ENCODE data around the gene YJEFN3.

The YJEFN3 gene

GRCh38 chr19:19552798-19553197 is 24.1 kb downstream of the YJEFN3 start:
- DNase-seq (ENCODE audit: low read depth, low spot score) = no peak

DNA sequence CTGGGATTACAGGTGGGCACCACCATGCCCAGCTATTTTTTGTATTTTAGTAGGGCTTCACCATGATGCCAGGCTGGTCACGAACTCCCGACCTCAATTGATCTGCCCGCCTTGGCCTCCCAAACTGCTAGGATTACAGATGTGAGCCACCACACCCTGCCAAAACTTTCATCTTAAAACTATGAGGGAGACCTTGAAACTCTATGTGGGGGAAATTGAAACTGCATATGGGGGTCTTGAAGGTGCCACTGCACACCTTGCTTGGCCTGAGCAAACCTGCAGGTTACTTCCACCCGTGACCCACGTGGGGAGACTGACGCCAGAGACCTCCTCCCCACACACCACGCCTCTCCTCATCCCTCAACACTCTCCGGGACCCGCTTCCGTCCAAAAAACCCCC is 25.0 kb downstream of the YJEFN3 start:
- DNase-seq (ENCODE audit: low read depth, low spot score) = no peak

GRCh38 chr19:19554074-19555023 is 25.6 kb downstream of the YJEFN3 start:
- DNase-seq (ENCODE audit: low read depth, low spot score) = no peak

- no peak for DNase-seq (ENCODE audit: low read depth, low spot score)
These were observed 29.3 kb downstream of the YJEFN3 start for GRCh38 chr19:19558055-19558454.

- DNase-seq (ENCODE audit: low read depth, low spot score) = no peak
These were observed 29.9 kb downstream of the YJEFN3 start for GRCh38 chr19:19558636-19559035.

GRCh38 chr19:19559931-19560330 is 31.2 kb downstream of the YJEFN3 start:
- DNase-seq (ENCODE audit: low read depth, low spot score) = no peak

- no peak for DNase-seq (ENCODE audit: low read depth, low spot score)
These were observed 33.4 kb downstream of the YJEFN3 start for GRCh38 chr19:19561946-19562664.

- no peak for DNase-seq (ENCODE audit: low read depth, low spot score)
These were observed 34.1 kb downstream of the YJEFN3 start for GRCh38 chr19:19562665-19563347.

GRCh38 chr19:19563348-19563848 is 34.7 kb downstream of the YJEFN3 start:
- no peak for DNase-seq (ENCODE audit: low read depth, low spot score)

GRCh38 chr19:19566306-19566705 is 37.6 kb downstream of the YJEFN3 start:
- no peak for DNase-seq (ENCODE audit: low read depth, low spot score)

GRCh38 chr19:19567391-19567790 is 38.7 kb downstream of the YJEFN3 start:
- DNase-seq (ENCODE audit: low read depth, low spot score) = no peak

DNA sequence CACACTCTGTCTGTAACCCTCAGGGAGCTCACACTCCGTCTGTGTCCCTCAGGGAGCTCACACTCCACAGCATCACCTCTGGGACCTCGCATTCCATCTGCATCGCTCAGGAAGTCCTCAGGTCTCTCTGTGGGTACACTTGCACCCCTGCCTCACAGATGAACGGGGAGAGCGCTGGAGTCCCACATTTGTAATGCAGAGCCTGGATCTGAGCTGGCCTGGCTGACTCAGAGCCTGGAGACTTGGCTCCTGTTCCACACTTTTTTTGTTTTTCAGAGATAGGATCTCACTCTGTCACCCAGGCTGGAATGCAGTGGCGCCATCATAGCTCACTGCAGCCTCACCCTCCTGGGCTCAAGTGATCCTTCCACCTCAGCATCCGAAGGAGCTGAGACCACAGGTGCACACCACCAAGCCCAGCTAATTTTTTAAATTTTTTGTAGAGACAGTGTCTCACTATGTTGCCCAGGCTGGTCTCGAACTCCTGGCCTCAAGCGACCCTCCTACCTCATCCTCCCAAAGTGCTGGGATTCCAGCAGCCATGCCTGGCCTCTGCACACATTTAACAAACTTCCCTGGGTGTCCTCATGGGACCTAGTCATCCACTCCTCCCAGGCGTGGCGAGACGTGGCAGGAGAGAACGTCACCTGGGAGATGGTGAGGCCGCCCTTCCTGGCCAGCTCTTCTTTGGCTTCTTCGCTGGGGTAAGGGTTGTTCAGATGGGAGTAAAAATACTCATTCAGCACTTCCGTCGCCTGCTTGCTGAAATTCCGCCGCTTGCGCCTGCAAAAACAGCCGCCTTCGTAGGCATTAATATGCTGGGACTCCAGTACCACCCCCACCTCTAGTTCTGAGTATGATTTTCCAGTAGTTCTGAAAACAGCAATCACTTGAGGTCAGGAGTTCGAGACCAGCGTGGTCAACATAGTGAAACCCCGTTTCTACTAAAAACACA is 40.4 kb downstream of the YJEFN3 start:
- DNase-seq (ENCODE audit: low read depth, low spot score) = no peak

GRCh38 chr19:19570571-19570970 is 41.9 kb downstream of the YJEFN3 start:
- DNase-seq (ENCODE audit: low read depth, low spot score) = no peak

DNA sequence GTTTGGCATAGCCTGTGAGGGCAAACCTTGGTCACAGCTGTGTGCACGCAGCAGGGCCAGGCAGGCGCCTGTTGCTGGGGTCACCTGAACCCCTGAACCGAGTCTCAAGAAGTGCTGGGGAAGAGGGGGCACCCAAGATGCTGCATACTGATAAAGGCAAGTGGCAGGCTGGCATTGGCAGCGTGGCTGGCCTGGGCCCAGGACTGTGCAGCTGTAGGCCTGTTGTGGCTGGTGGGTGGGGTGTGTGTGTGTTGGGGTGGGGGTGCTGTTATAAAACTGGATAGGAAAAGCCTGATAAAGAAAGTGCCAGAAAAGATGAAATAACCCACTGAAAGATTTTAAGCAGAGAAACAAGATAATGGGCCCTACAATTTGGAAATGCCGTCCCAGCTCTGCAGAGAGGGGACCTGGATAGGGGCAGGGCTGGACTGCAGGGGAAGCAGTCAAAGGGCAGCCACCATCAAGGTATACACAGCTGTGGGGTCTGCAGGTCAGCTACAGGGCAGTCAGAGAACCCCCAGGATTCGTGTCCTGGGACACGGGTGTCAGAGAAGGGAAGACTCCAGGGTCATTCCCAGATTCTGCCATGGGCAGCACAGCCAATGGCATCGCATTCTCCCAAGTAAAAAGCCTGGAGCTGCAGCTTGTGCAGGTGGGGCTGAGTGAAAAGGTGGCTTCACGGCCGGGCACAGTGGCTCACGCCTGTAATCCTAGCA is 42.5 kb downstream of the YJEFN3 start:
- no peak for DNase-seq (ENCODE audit: low read depth, low spot score)

DNA sequence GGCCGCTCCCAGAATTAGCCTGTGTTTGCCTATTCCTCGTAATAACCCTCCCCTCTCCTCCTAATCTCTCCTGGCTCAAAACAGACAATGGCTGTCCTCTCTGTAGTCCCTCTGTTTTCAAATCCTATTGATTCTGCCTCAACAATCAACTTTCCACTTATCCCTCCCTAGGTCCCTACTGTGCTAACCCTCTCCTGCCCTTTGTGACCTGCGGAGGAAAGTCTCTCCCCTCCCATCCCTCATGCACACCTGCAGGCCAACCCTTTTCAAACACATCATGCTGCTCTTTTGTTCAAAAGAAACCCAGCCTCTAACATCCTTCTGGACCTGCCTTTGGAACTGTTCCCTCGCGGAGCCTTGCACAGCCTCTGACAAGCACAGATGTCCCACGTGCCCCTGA is 46.7 kb downstream of the YJEFN3 start:
- DNase-seq (ENCODE audit: low read depth, low spot score) = no peak

GRCh38 chr19:19578252-19578651 is 49.5 kb downstream of the YJEFN3 start:
- no peak for DNase-seq (ENCODE audit: low read depth, low spot score)

DNA sequence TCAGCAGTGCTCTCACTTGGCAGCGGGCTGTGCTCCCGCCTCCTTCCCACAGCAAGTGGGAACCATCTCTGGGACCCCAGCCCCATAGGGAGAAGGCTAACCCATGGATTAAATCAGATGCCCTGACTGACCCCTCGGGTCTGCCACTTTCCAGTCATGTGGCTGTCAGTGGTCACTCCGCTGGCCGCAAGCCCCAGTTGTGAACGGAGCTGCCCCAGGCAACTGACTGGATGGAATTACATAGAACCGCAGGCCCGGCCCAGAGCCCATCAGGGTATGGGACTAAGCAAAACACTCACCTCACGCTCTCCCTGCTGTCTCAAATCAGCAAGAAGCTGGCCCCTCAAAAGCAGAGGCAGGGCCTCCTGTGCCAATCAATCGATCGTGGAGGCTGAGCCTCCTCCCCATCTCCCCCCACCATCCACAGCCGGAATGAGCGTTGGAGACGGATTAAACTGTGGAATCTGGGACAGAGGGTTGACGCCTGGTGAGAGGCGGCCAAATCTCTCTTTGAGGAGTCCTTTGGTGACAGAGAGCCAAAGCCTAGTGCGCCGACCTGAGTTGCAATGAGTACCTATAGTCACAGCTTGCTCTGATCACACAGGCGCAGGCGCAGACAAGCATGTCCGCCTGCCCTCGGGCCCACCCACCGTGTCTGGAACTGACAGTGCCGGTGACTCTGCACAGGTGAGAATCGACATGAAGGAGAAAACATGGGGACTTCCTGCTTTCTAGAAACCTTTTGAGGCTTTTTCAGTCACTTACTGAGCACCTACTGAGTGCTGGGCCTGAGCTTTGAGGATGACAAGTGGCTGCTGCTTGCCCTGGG is 51.0 kb downstream of the YJEFN3 start:
- DNase-seq (ENCODE audit: low read depth, low spot score) = no peak

DNA sequence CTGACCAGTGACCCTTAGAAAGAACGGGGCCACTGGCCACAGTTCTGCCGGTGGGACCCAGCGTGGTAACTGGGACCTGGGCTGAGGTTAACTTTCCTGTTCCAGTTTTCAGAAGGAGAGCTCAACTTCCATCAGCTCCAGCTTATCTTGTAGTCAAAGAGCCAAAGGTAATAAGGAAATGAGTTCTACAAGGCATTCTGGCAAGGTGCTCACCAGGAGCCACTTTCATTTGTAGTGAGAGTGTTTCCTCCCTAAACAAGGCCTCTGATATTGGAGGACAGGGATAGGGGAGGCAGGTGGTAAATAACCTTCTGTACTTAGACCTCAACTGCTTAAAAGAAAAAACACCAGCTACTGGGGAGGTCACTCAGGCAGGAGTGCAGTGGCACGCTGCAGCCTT is 51.7 kb downstream of the YJEFN3 start:
- DNase-seq (ENCODE audit: low read depth, low spot score) = no peak

DNA sequence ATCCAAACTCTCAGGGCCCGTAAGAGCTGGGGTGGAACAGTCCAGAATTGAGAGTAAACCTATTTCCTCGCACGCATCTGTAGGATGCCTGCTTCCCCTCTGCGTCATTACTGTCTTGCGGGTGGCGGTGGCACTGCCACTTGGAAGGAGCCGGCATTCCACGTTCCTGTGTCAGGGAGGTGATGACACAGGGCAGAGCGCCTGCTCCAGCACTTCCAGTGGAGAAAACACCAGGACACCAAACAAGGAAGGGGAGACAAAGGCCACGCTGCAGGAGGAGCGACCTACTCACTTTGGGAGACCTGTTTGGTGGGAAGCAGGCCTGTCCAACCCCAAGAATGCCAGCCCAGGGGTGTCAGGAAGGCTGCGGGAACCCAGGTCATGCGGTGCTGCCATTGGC is 52.7 kb downstream of the YJEFN3 start:
- no peak for DNase-seq (ENCODE audit: low read depth, low spot score)
